GM23248 (cell line): Measurements from ENCODE around the gene COL8A1. TPM values are rescaled to one million over a fixed set of nuclear protein-coding genes. Genes with fewer than 3 reads are reported as not detected.
"Not testable (repeated sequence)": the region's sequence is repeated elsewhere in the genome, so short reads cannot be mapped to it uniquely, and the experiment has no call there.

Experiments
- DNase-seq: peaks from one replicate; pipeline ENCODE4 v3.0.0-alpha.2; 2015
- H2AFZ ChIP-seq: fragments of 200-600 bp; sonication (generic); 2 replicates; pipeline ENCODE4 v1.6.1; 2016; ENCODE audit warnings: antibody characterized with exemption
- H3F3A ChIP-seq: fragments of 200-600 bp; sonication (generic); 2 replicates; pipeline ENCODE4 v1.6.1; 2016; ENCODE audit warnings: mild to moderate bottlenecking, antibody characterized with exemption, mixed run types; ENCODE audit not compliant: insufficient read depth
- H3K27ac ChIP-seq: fragments of 200-600 bp; sonication (generic); 2 replicates; pipeline ENCODE4 v1.5.1; 2016; ENCODE audit warnings: mild to moderate bottlenecking
- H3K27me3 ChIP-seq: fragments of 200-600 bp; sonication (generic); replicated peaks from 2 replicates; pipeline ENCODE4 v1.6.1; 2016; ENCODE audit warnings: mild to moderate bottlenecking; ENCODE audit not compliant: insufficient read depth
- H3K36me3 ChIP-seq: fragments of 200-600 bp; sonication (generic); 2 replicates; pipeline ENCODE4 v1.6.1; 2016; ENCODE audit warnings: low read depth, mild to moderate bottlenecking
- H3K4me1 ChIP-seq: fragments of 200-600 bp; sonication (generic); 2 replicates; pipeline ENCODE4 v1.6.1; 2016; ENCODE audit warnings: mild to moderate bottlenecking; ENCODE audit not compliant: insufficient read depth
- H3K4me2 ChIP-seq: fragments of 200-600 bp; sonication (generic); one replicate; pipeline ENCODE4 v1.6.1; 2016; ENCODE audit warnings: mild to moderate bottlenecking; ENCODE audit not compliant: unreplicated experiment
- H3K4me3 ChIP-seq: fragments of 200-600 bp; sonication (generic); 2 replicates; pipeline ENCODE4 v1.5.1; 2016; ENCODE audit warnings: mild to moderate bottlenecking
- H3K79me2 ChIP-seq: fragments of 200-600 bp; sonication (generic); 2 replicates; pipeline ENCODE4 v1.6.1; 2016; ENCODE audit warnings: mild to moderate bottlenecking; ENCODE audit not compliant: insufficient read depth
- H3K9ac ChIP-seq: fragments of 200-600 bp; sonication (generic); 2 replicates; pipeline ENCODE4 v1.6.1; 2016; ENCODE audit warnings: mild to moderate bottlenecking
- H3K9me2 ChIP-seq: fragments of 200-600 bp; sonication (generic); 2 replicates; pipeline ENCODE4 v1.6.1; 2016; ENCODE audit warnings: mixed run types, mild to moderate bottlenecking, moderate library complexity; ENCODE audit not compliant: insufficient read depth
- H3K9me3 ChIP-seq: fragments of 200-600 bp; sonication (generic); one replicate; pipeline ENCODE4 v1.6.1; 2017; ENCODE audit warnings: low read depth
- H4K20me1 ChIP-seq: fragments of 200-600 bp; sonication (generic); 2 replicates; pipeline ENCODE4 v1.6.0; 2016; ENCODE audit not compliant: insufficient read depth
- EZH2 ChIP-seq: fragments of 200-600 bp; sonication (generic); IDR thresholded peaks from 2 replicates; pipeline ENCODE4 v1.6.1; 2018; ENCODE audit warnings: antibody characterized with exemption, mild to moderate bottlenecking; ENCODE audit not compliant: insufficient read depth, poor library complexity, severe bottlenecking
- EZH2phosphoT487 ChIP-seq: fragments of 200-600 bp; sonication (generic); IDR thresholded peaks from 2 replicates; pipeline ENCODE4 v1.6.1; 2018; ENCODE audit warnings: antibody characterized with exemption, moderate library complexity, mild to moderate bottlenecking, low read depth; ENCODE audit not compliant: insufficient read depth
- WGBS, 2 experiments: methylation state at CpG; one replicate each; pipeline ENCODE4 v1.1.6; 2015 to 2017; ENCODE audit warnings: low lambda C conversion rate in 2 of 2, low coverage in 1 of 2; ENCODE audit errors: missing lambda C conversion rate in 2 of 2; 5-methylcytosine and 5-hydroxymethylcytosine counted together
- in situ Hi-C: fragments of 300-500 bp; cut with MboI; formaldehyde crosslinking; loops from 2 replicates; pipeline ENCODE4 v1.15.0; 2020
- polyA plus RNA-seq: library from polyadenylated mRNA; unstranded; fragments of >200 nt; fragmentation: Nextera tagmentation; extraction: Ambion mirVana; gene quantifications from 2 replicates; pipeline ENCODE4 v1.2.1, GENCODE V29; 2016
- total RNA-seq: library from RNA; depleted of rRNA; stranded (reverse); fragments of >200 nt; shearing (Covaris generic); gene quantifications from 2 replicates; pipeline ENCODE4 v1.2.3, GENCODE V29; 2014

The COL8A1 gene
- total and polyA plus RNA-seq, 2 experiments from 2014 or later = 164 to 189 TPM

GRCh38 chr3:99721633-99722007 is 83.2 kb downstream of the COL8A1 start:
- TF ChIP-seq EZH2 = no peak
- TF ChIP-seq EZH2phosphoT487 = no peak
- H3K27ac ChIP-seq = no peak overlapping the region
- in situ Hi-C loops = no loop called here
- no peaks in the 10 kb centered on the region for H3K36me3 ChIP-seq
- H3K79me2 ChIP-seq = no peaks in the 10 kb centered on the region
- WGBS, 2 experiments = 44 to 49% methylated on average over 2 of the region's 2 CpGs
- no peak overlapping the region for H3K4me3 ChIP-seq
- peaks cover 16% of the 10 kb centered on the region for H3K4me1 ChIP-seq
- no peaks in the 10 kb centered on the region for H3K27me3 ChIP-seq
- peaks cover 34% of the 10 kb centered on the region; the same call in 1 of the 2 replicates for H3F3A ChIP-seq
- no peak overlapping the region for H2AFZ ChIP-seq
- no peak overlapping the region for H3K4me2 ChIP-seq
- H3K9me3 ChIP-seq = no peaks in the 10 kb centered on the region
- no peak for DNase-seq
- H4K20me1 ChIP-seq = no peaks in the 10 kb centered on the region
- no peak overlapping the region for H3K9ac ChIP-seq
- no peaks in the 10 kb centered on the region for H3K9me2 ChIP-seq

GRCh38 chr3:99724276-99724675 is 85.9 kb downstream of the COL8A1 start:
- Histone ChIP-seq H4K20me1 (no peaks in the 10 kb centered on the region), H3K27me3 (no peaks in the 10 kb centered on the region), H3K27ac (no peak overlapping the region), H3K9ac (no peak overlapping the region), H3K9me2 (no peaks in the 10 kb centered on the region), H3K79me2 (no peaks in the 10 kb centered on the region), H3K4me3 (no peak overlapping the region), H3F3A (peaks cover 33% of the 10 kb centered on the region; the same call in 1 of the 2 replicates), H3K4me2 (no peak overlapping the region), H2AFZ (no peak overlapping the region), H3K4me1 (peaks cover 16% of the 10 kb centered on the region), H3K36me3 (no peaks in the 10 kb centered on the region), H3K9me3 (no peaks in the 10 kb centered on the region)
- no peak for TF ChIP-seq EZH2phosphoT487
- no peak for TF ChIP-seq EZH2
- no peak for DNase-seq
- in situ Hi-C loops = no loop called here
- whole genome bisulfite sequencing, 2 experiments = 4 to 12% methylated on average over 1 of the region's 1 CpG

GRCh38 chr3:99730870-99731269 is 92.5 kb downstream of the COL8A1 start:
- Histone ChIP-seq H3K4me1 (peaks cover 12% of the 10 kb centered on the region; the same call in 1 of the 2 replicates), H3F3A (peaks cover 13% of the 10 kb centered on the region; the same call in 1 of the 2 replicates), H3K27ac (no peak overlapping the region), H3K9ac (no peak overlapping the region), H3K36me3 (no peaks in the 10 kb centered on the region), H2AFZ (no peak overlapping the region), H4K20me1 (no peaks in the 10 kb centered on the region), H3K4me3 (no peak overlapping the region), H3K27me3 (no peaks in the 10 kb centered on the region), H3K79me2 (no peaks in the 10 kb centered on the region), H3K9me2 (no peaks in the 10 kb centered on the region), H3K9me3 (no peaks in the 10 kb centered on the region), H3K4me2 (no peak overlapping the region)
- in situ Hi-C loops = no loop called here
- 19 to 21% methylated on average over 2 of the region's 2 CpGs for WGBS, 2 experiments
- DNase-seq = no peak
- no peak for TF ChIP-seq EZH2
- TF ChIP-seq EZH2phosphoT487 = no peak

- H4K20me1 ChIP-seq = no peaks in the 10 kb centered on the region
- no peaks in the 10 kb centered on the region for H3K9me2 ChIP-seq
- peaks cover 12% of the 10 kb centered on the region; the same call in 1 of the 2 replicates for H3K4me1 ChIP-seq
- in situ Hi-C loops = no loop called here
- no peak overlapping the region for H3K4me3 ChIP-seq
- no peaks in the 10 kb centered on the region for H3K79me2 ChIP-seq
- no peak overlapping the region for H3K9ac ChIP-seq
- WGBS, 2 experiments = 70 to 84% methylated on average over 1 of the region's 1 CpG
- TF ChIP-seq EZH2phosphoT487 (no peak), EZH2 (no peak)
- no peak overlapping the region for H3K27ac ChIP-seq
- H3K27me3 ChIP-seq = no peaks in the 10 kb centered on the region
- peaks cover 13% of the 10 kb centered on the region; the same call in 1 of the 2 replicates for H3F3A ChIP-seq
- H3K4me2 ChIP-seq = no peak overlapping the region
- H3K9me3 ChIP-seq = no peaks in the 10 kb centered on the region
- no peak for DNase-seq
- no peak overlapping the region for H2AFZ ChIP-seq
- H3K36me3 ChIP-seq = no peaks in the 10 kb centered on the region
These were observed 93.1 kb downstream of the COL8A1 start for GRCh38 chr3:99731499-99731898.

GRCh38 chr3:99740371-99740770 is 102.0 kb downstream of the COL8A1 start:
- 69 to 76% methylated on average over 2 of the region's 2 CpGs for WGBS, 2 experiments
- H3K9ac ChIP-seq, H3K9me2 ChIP-seq, H3K4me1 ChIP-seq, H2AFZ ChIP-seq, in situ Hi-C loops, H3K4me3 ChIP-seq, H4K20me1 ChIP-seq, H3K27me3 ChIP-seq, DNase-seq, H3K36me3 ChIP-seq, H3F3A ChIP-seq, H3K9me3 ChIP-seq, H3K27ac ChIP-seq, H3K4me2 ChIP-seq, H3K79me2 ChIP-seq: not testable (repeated sequence)
